DOHH2 (cell line): ENCODE results near the gene PLCXD3.

Source experiments
- H3F3A ChIP-seq: fragments of 200-600 bp; sonication (generic), shearing (Covaris generic); 2 replicates; pipeline ENCODE4 v1.6.0; 2016; ENCODE audit warnings: antibody characterized with exemption, mild to moderate bottlenecking; ENCODE audit not compliant: control insufficient read depth, insufficient read depth
- H3K27ac ChIP-seq: fragments of 200-600 bp; sonication (generic); 2 replicates; pipeline ENCODE4 v1.5.1; 2014; ENCODE audit warnings: low read depth, mild to moderate bottlenecking, low read length, moderate library complexity
- H3K27me3 ChIP-seq: fragments of 200-600 bp; sonication (generic); 2 replicates; pipeline ENCODE4 v1.6.1; 2014; ENCODE audit warnings: mild to moderate bottlenecking, low read length, mixed read lengths; ENCODE audit not compliant: control insufficient read depth
- H3K36me3 ChIP-seq: fragments of 200-600 bp; sonication (generic); 2 replicates; pipeline ENCODE4 v1.6.1; 2014; ENCODE audit warnings: mild to moderate bottlenecking, low read length, moderate library complexity, mixed read lengths; ENCODE audit not compliant: control insufficient read depth
- H3K4me1 ChIP-seq: fragments of 200-600 bp; sonication (generic); 2 replicates; pipeline ENCODE4 v1.6.1; 2014; ENCODE audit warnings: mild to moderate bottlenecking, low read length, mixed read lengths; ENCODE audit not compliant: control insufficient read depth
- H3K4me2 ChIP-seq: fragments of 200-600 bp; sonication (generic); 2 replicates; pipeline ENCODE4 v1.6.0; 2014; ENCODE audit warnings: mild to moderate bottlenecking, low read length, moderate library complexity
- H3K4me3 ChIP-seq: fragments of 200-600 bp; sonication (generic); 2 replicates; pipeline ENCODE4 v1.5.1; 2014; ENCODE audit warnings: mild to moderate bottlenecking, low read length, mixed read lengths
- H3K79me2 ChIP-seq: fragments of 200-600 bp; sonication (generic); 2 replicates; pipeline ENCODE4 v1.6.1; 2014; ENCODE audit warnings: mild to moderate bottlenecking, low read length, mixed read lengths; ENCODE audit not compliant: control insufficient read depth
- H3K9me2 ChIP-seq: fragments of 200-600 bp; sonication (generic); replicated peaks from 2 replicates; pipeline ENCODE4 v1.6.1; 2014; ENCODE audit warnings: mild to moderate bottlenecking, low read length, mixed read lengths; ENCODE audit not compliant: control insufficient read depth
- H3K9me3 ChIP-seq: fragments of 200-600 bp; sonication (generic); 2 replicates; pipeline ENCODE4 v1.6.1; 2014; ENCODE audit warnings: antibody characterized with exemption, low read length, mixed read lengths; ENCODE audit not compliant: control insufficient read depth, insufficient read depth
- H4K20me1 ChIP-seq: fragments of 200-600 bp; sonication (generic); 2 replicates; pipeline ENCODE4 v1.6.0; 2014; ENCODE audit warnings: low read depth, mild to moderate bottlenecking, antibody characterized with exemption, low read length, moderate library complexity; ENCODE audit not compliant: control insufficient read depth, insufficient read depth
- CTCF ChIP-seq: fragments of 200-600 bp; sonication (generic); IDR thresholded peaks from one replicate; pipeline ENCODE4 v1.5.1; 2014; ENCODE audit warnings: antibody characterized with exemption, mild to moderate bottlenecking, low read depth, low read length; ENCODE audit not compliant: poor library complexity, severe bottlenecking
- EZH2phosphoT487 ChIP-seq: fragments of 200-600 bp; sonication (generic); IDR thresholded peaks from 2 replicates; pipeline ENCODE4 v1.6.1; 2017; ENCODE audit warnings: borderline replicate concordance, mild to moderate bottlenecking, antibody characterized with exemption, low read length, moderate library complexity, mixed read lengths

PLCXD3 gene

GRCh38 chr5:41306005-41306404 is 204.4 kb downstream of the PLCXD3 start:
- Histone ChIP-seq H3K27me3 (no peaks in the 10 kb centered on the region), H3K79me2 (no peaks in the 10 kb centered on the region), H3K4me2 (no peak overlapping the region), H3K9me2 (no peaks in the 10 kb centered on the region; the same call in 1 of the 2 replicates), H3K4me1 (no peaks in the 10 kb centered on the region), H3K4me3 (no peak overlapping the region), H3K9me3 (no peaks in the 10 kb centered on the region), H3F3A (no peaks in the 10 kb centered on the region), H4K20me1 (no peaks in the 10 kb centered on the region), H3K27ac (no peak overlapping the region), H3K36me3 (no peaks in the 10 kb centered on the region)
- no peak for TF ChIP-seq CTCF
- no peak for TF ChIP-seq EZH2phosphoT487

- Histone ChIP-seq H3K4me3 (no peak overlapping the region), H3K4me2 (no peak overlapping the region), H3K9me3 (no peaks in the 10 kb centered on the region), H3K9me2 (no peaks in the 10 kb centered on the region; the same call in 1 of the 2 replicates), H3K4me1 (no peaks in the 10 kb centered on the region), H3K36me3 (no peaks in the 10 kb centered on the region), H4K20me1 (no peaks in the 10 kb centered on the region), H3F3A (no peaks in the 10 kb centered on the region), H3K27me3 (no peaks in the 10 kb centered on the region), H3K27ac (no peak overlapping the region), H3K79me2 (no peaks in the 10 kb centered on the region)
- TF ChIP-seq CTCF, result no peak
- no peak for TF ChIP-seq EZH2phosphoT487
These were observed 205.3 kb downstream of the PLCXD3 start for GRCh38 chr5:41305056-41305455.

- H3K27me3 ChIP-seq, result no peaks in the 10 kb centered on the region
- H3K36me3 ChIP-seq, result no peaks in the 10 kb centered on the region
- no peaks in the 10 kb centered on the region for H3K4me1 ChIP-seq
- no peak overlapping the region for H3K4me2 ChIP-seq
- H3K9me2 ChIP-seq, result no peaks in the 10 kb centered on the region
- H3K79me2 ChIP-seq, result no peaks in the 10 kb centered on the region
- no peaks in the 10 kb centered on the region for H3F3A ChIP-seq
- H4K20me1 ChIP-seq, result no peaks in the 10 kb centered on the region
- TF ChIP-seq CTCF (no peak), EZH2phosphoT487 (no peak)
- no peak overlapping the region for H3K4me3 ChIP-seq
- H3K9me3 ChIP-seq, result no peaks in the 10 kb centered on the region
- no peak overlapping the region for H3K27ac ChIP-seq
These were observed 214.3 kb downstream of the PLCXD3 start for GRCh38 chr5:41296066-41296465.

GRCh38 chr5:41291323-41291722 is 219.1 kb downstream of the PLCXD3 start:
- Histone ChIP-seq H3K27me3 (no peaks in the 10 kb centered on the region), H3K4me2 (no peak overlapping the region), H3K27ac (no peak overlapping the region), H3K79me2 (no peaks in the 10 kb centered on the region), H4K20me1 (no peaks in the 10 kb centered on the region), H3K9me2 (no peaks in the 10 kb centered on the region), H3K4me3 (no peak overlapping the region), H3K4me1 (no peaks in the 10 kb centered on the region), H3F3A (no peaks in the 10 kb centered on the region), H3K9me3 (no peaks in the 10 kb centered on the region), H3K36me3 (no peaks in the 10 kb centered on the region)
- TF ChIP-seq CTCF (no peak), EZH2phosphoT487 (no peak)
